Activated T-helper 1 cell treated with anti-CD3 and anti-CD28 coated beads, Interleukin-12 subunit alpha, Interleukin-12 subunit beta, Interleukin-2, Interleukin-4 antibody, amounts not matched to agents 30 ng/mL and 10 ng/mL and 1 ng/mL, durations not matched to agents 14 hours and 24 hours and 36 hours (primary cell): ENCODE data around the gene CBFB. TPM values are rescaled to one million over a fixed set of nuclear protein-coding genes. Genes with fewer than 3 reads are reported as not detected.

Source experiments
- DNase-seq: peaks from one replicate; pipeline ENCODE4 v3.0.0; 2021; ENCODE audit warnings: low spot score
- H3K27ac Mint-ChIP-seq: one replicate; pipeline ENCODE4 v1.8.0; 2021; ENCODE audit warnings: mild to moderate bottlenecking, mixed read lengths
- H3K27me3 Mint-ChIP-seq: one replicate; pipeline ENCODE4 v1.8.0; 2022; ENCODE audit warnings: mild to moderate bottlenecking, moderate library complexity, mixed read lengths; ENCODE audit not compliant: insufficient read depth
- H3K36me3 Mint-ChIP-seq: one replicate; pipeline ENCODE4 v1.8.0; 2021; ENCODE audit warnings: low read depth, mixed read lengths
- H3K4me1 Mint-ChIP-seq: one replicate; pipeline ENCODE4 v1.8.0; 2021; ENCODE audit warnings: low read depth, mixed read lengths
- H3K4me3 Mint-ChIP-seq: one replicate; pipeline ENCODE4 v1.8.0; 2021; ENCODE audit warnings: mild to moderate bottlenecking, moderate library complexity, mixed read lengths
- H3K9me3 Mint-ChIP-seq: one replicate; pipeline ENCODE4 v1.8.0; 2021; ENCODE audit warnings: mixed read lengths
- intact Hi-C: fragments of 100-400 bp; cut with micrococcal nuclease; formaldehyde crosslinking; loops from one replicate; pipeline ENCODE4 v1.15.1; 2024
- total RNA-seq: library from RNA; stranded (reverse); gene quantifications from 2 replicates; pipeline ENCODE4 v1.2.3, GENCODE V29; 2022

Gene CBFB
- total RNA-seq, 1 donor from 2014 or later: 175 TPM

GRCh38 chr16:67019171-67019570, 9.8 kb upstream of the CBFB start:
- intact Hi-C loops: loop anchor here (2.0 to 5.0 kb wide), 2 partner anchors 33 to 90 kb away; partner anchors contain the start of gene PHAF1
- Mint-ChIP-seq H3K27ac (no peak overlapping the region), H3K36me3 (peaks cover 1% of the 10 kb centered on the region), H3K9me3 (no peaks in the 10 kb centered on the region), H3K4me3 (no peak overlapping the region), H3K27me3 (peaks cover 3% of the 10 kb centered on the region), H3K4me1 (peaks cover 40% of the 10 kb centered on the region)
- no peak for DNase-seq

GRCh38 chr16:67021321-67021720, 7.6 kb upstream of the CBFB start:
- Mint-ChIP-seq H3K9me3 (no peaks in the 10 kb centered on the region), H3K27ac (no peak overlapping the region), H3K4me1 (peaks cover 37% of the 10 kb centered on the region), H3K27me3 (peaks cover 2% of the 10 kb centered on the region), H3K36me3 (peaks cover 1% of the 10 kb centered on the region), H3K4me3 (no peak overlapping the region)
- no peak for DNase-seq
- intact Hi-C loops: no loop called here

GRCh38 chr16:67022531-67023214, 6.3 kb upstream of the CBFB start:
- H3K4me1 Mint-ChIP-seq: peaks cover 38% of the 10 kb centered on the region
- H3K9me3 Mint-ChIP-seq: no peaks in the 10 kb centered on the region
- H3K36me3 Mint-ChIP-seq: peaks cover 1% of the 10 kb centered on the region
- no peak overlapping the region for H3K4me3 Mint-ChIP-seq
- intact Hi-C loops: no loop called here
- no peak for DNase-seq
- H3K27me3 Mint-ChIP-seq: peaks cover 2% of the 10 kb centered on the region
- no peak overlapping the region for H3K27ac Mint-ChIP-seq

GRCh38 chr16:67023689-67024088, 5.3 kb upstream of the CBFB start:
- intact Hi-C loops: no loop called here
- Mint-ChIP-seq H3K4me1 (peaks cover 36% of the 10 kb centered on the region), H3K36me3 (peaks cover 1% of the 10 kb centered on the region), H3K27me3 (peaks cover 2% of the 10 kb centered on the region), H3K27ac (peak overlapping the region; percentile 68), H3K9me3 (no peaks in the 10 kb centered on the region), H3K4me3 (no peak overlapping the region)
- no peak for DNase-seq

- no peak overlapping the region for H3K27ac Mint-ChIP-seq
- no peak for DNase-seq
- peaks cover 36% of the 10 kb centered on the region for H3K4me1 Mint-ChIP-seq
- H3K36me3 Mint-ChIP-seq: peaks cover 1% of the 10 kb centered on the region
- intact Hi-C loops: loop anchor here (5.0 kb wide), 1 partner anchor 223 kb away; the partner anchor contains the start of genes FHOD1 and SLC9A5
- peaks cover 2% of the 10 kb centered on the region for H3K27me3 Mint-ChIP-seq
- H3K9me3 Mint-ChIP-seq: no peaks in the 10 kb centered on the region
- no peak overlapping the region for H3K4me3 Mint-ChIP-seq
Measured at GRCh38 chr16:67024384-67025209, 4.4 kb upstream of the CBFB start.

- Mint-ChIP-seq H3K9me3 (no peaks in the 10 kb centered on the region), H3K27me3 (peaks cover 2% of the 10 kb centered on the region), H3K36me3 (peaks cover 5% of the 10 kb centered on the region), H3K27ac (peak overlapping the region; percentile 31), H3K4me3 (no peak overlapping the region), H3K4me1 (peaks cover 40% of the 10 kb centered on the region)
- intact Hi-C loops: loop anchor here (5.0 kb wide), 1 partner anchor 222 kb away; the partner anchor contains the start of genes FHOD1 and SLC9A5
- DNase-seq: no peak
Measured at GRCh38 chr16:67025210-67025550, 3.8 kb upstream of the CBFB start.

- no peak for DNase-seq
- H3K9me3 Mint-ChIP-seq: no peaks in the 10 kb centered on the region
Measured at GRCh38 chr16:67026570-67026969, 2.4 kb upstream of the CBFB start.

GRCh38 chr16:67027046-67027445, 1.9 kb upstream of the CBFB start:
- Mint-ChIP-seq H3K27ac (peak overlapping the region; percentile 59), H3K4me1 (peaks cover 59% of the 10 kb centered on the region), H3K4me3 (peak overlapping the region; percentile 52), H3K36me3 (peaks cover 20% of the 10 kb centered on the region), H3K9me3 (no peaks in the 10 kb centered on the region), H3K27me3 (peaks cover 2% of the 10 kb centered on the region)
- DNase-seq: no peak
- intact Hi-C loops: loop anchor here (5.0 kb wide), 1 partner anchor 220 kb away; the partner anchor contains the start of genes FHOD1 and SLC9A5

More at GRCh38 chr16:67026570-67026969, 2.4 kb upstream of the CBFB start:
- Mint-ChIP-seq H3K36me3 (peaks cover 16% of the 10 kb centered on the region), H3K27ac (no peak overlapping the region), H3K4me3 (no peak overlapping the region), H3K27me3 (peaks cover 2% of the 10 kb centered on the region), H3K4me1 (peaks cover 54% of the 10 kb centered on the region)
- intact Hi-C loops: loop anchor here (5.0 kb wide), 1 partner anchor 221 kb away; the partner anchor contains the start of genes FHOD1 and SLC9A5

- H3K27me3 Mint-ChIP-seq: no peaks in the 10 kb centered on the region
- no peak for DNase-seq
- peak overlapping the region; percentile 94 for H3K27ac Mint-ChIP-seq
- H3K36me3 Mint-ChIP-seq: peaks cover 30% of the 10 kb centered on the region
- H3K4me3 Mint-ChIP-seq: peak overlapping the region; percentile 85
- no peaks in the 10 kb centered on the region for H3K9me3 Mint-ChIP-seq
- peaks cover 61% of the 10 kb centered on the region for H3K4me1 Mint-ChIP-seq
- intact Hi-C loops: loop anchor here (1.0 to 5.0 kb wide), 6 partner anchors 10 to 219 kb away; partner anchors contain the start of genes FHOD1 and SLC9A5
Measured at GRCh38 chr16:67028167-67028695, 718 bp upstream of the CBFB start.

GRCh38 chr16:67029254-67030096, 526 bp downstream of the CBFB start:
- H3K4me3 Mint-ChIP-seq: peak overlapping the region; percentile 93
- H3K4me1 Mint-ChIP-seq: peaks cover 58% of the 10 kb centered on the region
- peak overlapping the region; percentile 91 for H3K27ac Mint-ChIP-seq
- peak; percentile 65 for DNase-seq
- H3K27me3 Mint-ChIP-seq: no peaks in the 10 kb centered on the region
- peaks cover 35% of the 10 kb centered on the region for H3K36me3 Mint-ChIP-seq
- intact Hi-C loops: loop anchor here (1.0 to 5.0 kb wide), 7 partner anchors 10 to 218 kb away; partner anchors contain the start of genes E2F4, FHOD1, PHAF1 and SLC9A5
- H3K9me3 Mint-ChIP-seq: no peaks in the 10 kb centered on the region

- Mint-ChIP-seq H3K4me1 (peaks cover 58% of the 10 kb centered on the region), H3K4me3 (peak overlapping the region; percentile 93), H3K27ac (peak overlapping the region; percentile 91), H3K9me3 (no peaks in the 10 kb centered on the region), H3K27me3 (no peaks in the 10 kb centered on the region), H3K36me3 (peaks cover 43% of the 10 kb centered on the region)
- no peak for DNase-seq
- intact Hi-C loops: loop anchor here (1.0 kb wide), 1 partner anchor 9 kb away; no protein-coding TSS in a partner anchor
Measured at GRCh38 chr16:67030221-67030962, 1.4 kb downstream of the CBFB start.
